Esophagus muscularis mucosa (tissue), 4 donors: Measurements from ENCODE around the gene BRCA1. TPM values are rescaled to one million over a fixed set of nuclear protein-coding genes. Genes with fewer than 3 reads are reported as not detected.

Experiments used
- DNase-seq: peaks from one replicate; pipeline ENCODE4 v3.0.0-alpha.2; 2017; ENCODE audit errors: extremely low spot score
- H3K27ac ChIP-seq, 4 donors: fragments of 200-600 bp; sonication (generic); replicated peaks in 1 of 4; 1 replicate in 3 of 4; 2 replicates in 1 of 4; pipeline ENCODE4 v1.5.1; 2016 to 2019; ENCODE audit warnings: mild to moderate bottlenecking in 1 of 4
- H3K27me3 ChIP-seq, 4 donors: fragments of 200-600 bp; sonication (generic); one replicate each; pipeline versions ENCODE4 v1.5.1 to v1.6.0; 2016 to 2019
- H3K36me3 ChIP-seq, 4 donors: fragments of 200-600 bp; sonication (generic); one replicate each; pipeline ENCODE4 v1.5.1; 2016 to 2019
- H3K4me1 ChIP-seq, 4 donors: fragments of 200-600 bp; sonication (generic); one replicate each; pipeline ENCODE4 v1.5.1; 2016 to 2019
- H3K4me3 ChIP-seq, 4 donors: fragments of 200-600 bp; sonication (generic); 1 replicate in 2 of 4; 2 replicates in 2 of 4; pipeline ENCODE4 v1.5.1; 2016 to 2019; ENCODE audit warnings: mild to moderate bottlenecking in 4 of 4, moderate library complexity in 1 of 4
- H3K9me3 ChIP-seq, 4 donors: fragments of 200-600 bp; sonication (generic); 1 replicate in 3 of 4; 2 replicates in 1 of 4; pipeline ENCODE4 v1.5.1; 2016 to 2019
- CTCF ChIP-seq, 3 experiments: fragments of 200-600 bp in 2 of 3; fragments of 450-650 bp in 1 of 3; sonication (generic) in 2 of 3; IDR thresholded peaks; one replicate each; pipeline ENCODE4 v1.5.1; 2017 to 2019; ENCODE audit warnings: antibody characterized with exemption in 3 of 3, mild to moderate bottlenecking in 2 of 3, moderate library complexity in 1 of 3
- EP300 ChIP-seq: sonication (generic); formaldehyde crosslinking; IDR thresholded peaks from one replicate; pipeline ENCODE4 v1.6.1; 2017; ENCODE audit warnings: antibody characterized with exemption
- POLR2A ChIP-seq: fragments of 450-650 bp; IDR thresholded peaks from one replicate; pipeline ENCODE4 v1.6.1; 2017; ENCODE audit warnings: antibody characterized with exemption, moderate library complexity, mild to moderate bottlenecking, low read depth
- POLR2AphosphoS5 ChIP-seq, 2 donors: sonication (generic); formaldehyde crosslinking; IDR thresholded peaks; one replicate each; pipeline ENCODE4 v1.6.1; 2017; ENCODE audit warnings: antibody characterized with exemption in 2 of 2
- WGBS: methylation state at CpG from one replicate; pipeline ENCODE4 v1.1.5; 2018; 5-methylcytosine and 5-hydroxymethylcytosine counted together
- intact Hi-C: fragments of 100-400 bp; cut with DNase I; formaldehyde crosslinking; loops from one replicate; pipeline ENCODE4 v1.15.1; 2023
- total RNA-seq, 4 donors: library from RNA; depleted of rRNA; stranded (reverse); fragments of >200 nt; gene quantifications; one replicate each; pipeline versions ENCODE4 v1.1.0 to v1.2.1, GENCODE V29; 2016

The BRCA1 gene
- total RNA-seq, 4 donors from 2014 or later: 3.1 to 7.6 (median 4.7) TPM

GRCh38 chr17:43013296-43013695 is 111.9 kb downstream of the BRCA1 start:
- no peak for DNase-seq
- Histone ChIP-seq H3K36me3 (peaks cover 12 to 66% (median 57%) of the 10 kb centered on the region in 4 donors), H3K27me3 (no peaks in the 10 kb centered on the region), H3K27ac (peak overlapping the region in 3 of 4 donors; percentile 58 to 75 (median 63)), H3K4me1 (peaks cover 70 to 86% (median 79%) of the 10 kb centered on the region in 4 donors), H3K9me3 (no peaks in the 10 kb centered on the region), H3K4me3 (no peak overlapping the region)
- no peak for TF ChIP-seq POLR2A
- no peak for TF ChIP-seq EP300
- no peak for TF ChIP-seq CTCF (IDR thresholded peaks at IDR 0.05)
- no peak for TF ChIP-seq POLR2AphosphoS5 (IDR thresholded peaks at IDR 0.05)
- WGBS: 77% methylated on average over 8 of the region's 8 CpGs
- intact Hi-C loops: no loop called here

DNA sequence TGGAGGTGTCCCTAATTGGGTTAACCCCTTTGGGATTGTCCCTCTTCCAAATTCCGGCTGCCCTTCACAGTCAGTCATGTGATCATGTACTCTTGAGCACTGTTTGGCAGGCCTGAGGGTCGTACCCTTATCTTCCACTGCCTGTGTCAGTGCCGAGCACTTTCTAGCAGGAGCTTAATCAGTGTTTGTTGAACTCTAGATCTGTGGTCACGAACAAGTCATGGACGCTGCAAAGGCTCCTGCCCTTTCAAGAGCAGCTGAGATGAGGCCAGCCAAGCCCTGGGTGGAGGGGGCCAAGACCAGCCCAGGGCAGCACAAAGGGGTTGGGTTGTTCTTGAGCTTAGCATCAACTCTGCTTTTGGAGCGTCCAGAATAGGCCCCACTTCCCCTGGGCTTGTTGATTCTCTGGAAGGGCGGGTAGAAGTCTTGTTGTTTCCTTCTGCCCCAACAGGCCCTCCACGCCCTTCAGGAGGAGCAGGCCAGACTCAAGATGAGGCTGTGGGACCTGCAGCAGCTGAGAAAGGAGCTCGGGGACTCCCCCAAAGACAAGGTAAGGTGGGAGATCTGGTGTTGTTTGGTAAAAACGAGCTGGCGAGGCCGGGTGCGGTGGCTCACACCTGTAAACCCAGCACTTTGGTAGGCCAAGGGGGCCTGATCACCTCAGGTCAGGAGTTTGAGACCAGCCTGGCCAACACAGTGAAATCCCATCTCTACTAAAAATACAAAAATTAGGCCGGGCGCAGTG is 113.3 kb downstream of the BRCA1 start:
- WGBS: 84% methylated on average over 15 of the region's 15 CpGs
- no peaks in the 10 kb centered on the region for H3K9me3 ChIP-seq
- peak overlapping the region; percentile 0 to 61 (median 50) for H3K27ac ChIP-seq
- H3K27me3 ChIP-seq: no peaks in the 10 kb centered on the region
- intact Hi-C loops: no loop called here
- TF ChIP-seq EP300: no peak
- no peak for TF ChIP-seq POLR2A
- TF ChIP-seq CTCF (IDR thresholded peaks at IDR 0.05): no peak
- TF ChIP-seq POLR2AphosphoS5 (IDR thresholded peaks at IDR 0.05): no peak
- peaks cover 72 to 96% (median 85%) of the 10 kb centered on the region in 4 donors for H3K4me1 ChIP-seq
- no peak for DNase-seq
- peak overlapping the region in 2 of 4 donors; percentile 3 to 5 for H3K4me3 ChIP-seq
- H3K36me3 ChIP-seq: peaks cover 12 to 53% (median 45%) of the 10 kb centered on the region in 4 donors

- intact Hi-C loops: no loop called here
- Histone ChIP-seq H3K9me3 (no peaks in the 10 kb centered on the region), H3K36me3 (peaks cover 3 to 42% (median 33%) of the 10 kb centered on the region in 4 donors), H3K4me1 (peaks cover 68 to 94% (median 81%) of the 10 kb centered on the region in 4 donors), H3K27me3 (no peaks in the 10 kb centered on the region), H3K27ac (peak overlapping the region in 3 of 4 donors; percentile 0 to 61 (median 54)), H3K4me3 (no peak overlapping the region)
- 84% methylated on average over 5 of the region's 5 CpGs for WGBS
- TF ChIP-seq POLR2AphosphoS5 (IDR thresholded peaks at IDR 0.05): peak in 1 of 2 donors; percentile 8
- TF ChIP-seq CTCF (IDR thresholded peaks at IDR 0.05): no peak
- no peak for TF ChIP-seq POLR2A
- no peak for TF ChIP-seq EP300
- DNase-seq: no peak
Measured at GRCh38 chr17:43010667-43011308, 114.4 kb downstream of the BRCA1 start.

DNA sequence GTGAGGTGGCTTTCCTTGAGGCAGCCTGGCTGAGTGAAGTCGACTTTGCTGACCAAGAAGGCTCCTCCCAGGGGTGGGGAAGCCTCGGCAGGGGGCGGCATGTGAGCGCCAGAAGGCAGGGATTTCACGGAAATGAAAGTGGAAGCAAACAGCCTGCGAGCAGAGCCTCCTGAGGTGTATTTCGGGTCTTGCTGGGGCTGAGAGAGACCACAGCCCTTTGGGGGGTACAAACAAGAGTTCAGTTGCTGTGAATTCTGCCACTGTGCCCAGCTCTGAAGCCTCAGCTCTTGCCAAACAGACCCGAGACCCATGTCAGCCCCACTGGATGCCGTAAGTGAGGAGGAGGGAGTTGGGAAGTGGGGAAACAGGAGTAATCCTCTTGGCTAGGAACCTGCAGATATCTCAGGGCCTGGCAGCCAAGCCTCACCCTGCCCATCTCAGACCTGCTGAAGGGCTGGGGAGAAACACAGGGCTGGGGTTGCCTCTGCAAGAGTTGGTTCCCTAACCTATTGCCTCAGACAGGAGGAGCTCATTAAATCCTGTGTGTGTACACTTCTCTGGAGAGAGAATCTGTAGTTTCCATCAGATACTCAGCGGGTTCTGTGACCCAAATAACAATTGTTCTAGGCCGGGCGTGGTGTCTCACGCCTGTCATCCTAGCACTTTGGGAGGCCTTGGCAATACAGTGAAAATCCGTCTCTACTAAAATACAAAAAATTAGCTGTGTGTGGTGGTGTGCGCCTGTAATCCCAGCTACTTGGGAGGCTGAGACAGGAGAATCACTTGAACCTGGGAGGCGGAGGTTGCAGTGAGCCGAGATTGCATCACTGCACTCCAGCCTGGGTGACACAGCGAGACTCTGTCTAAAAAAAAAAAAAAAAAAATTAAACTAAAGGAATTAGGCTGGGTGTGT is 118.3 kb downstream of the BRCA1 start, which contains the start of gene IFI35:
TSS of gene IFI35 (plus strand) at position 146 of the 913 bp plus-strand sequence. CDS start at position 310, 164 bp downstream.
- H3K36me3 ChIP-seq: peaks cover 18 to 36% (median 30%) of the 10 kb centered on the region in 4 donors
- WGBS: 35% methylated on average over 18 of the region's 18 CpGs
- peak within 1 kb of the TSS; percentile 89 to 95 (median 92) for H3K27ac ChIP-seq
- TF ChIP-seq POLR2A: no peak
- TF ChIP-seq POLR2AphosphoS5 (IDR thresholded peaks at IDR 0.05): peak; percentile 79 to 86
- no peak for TF ChIP-seq EP300
- TF ChIP-seq CTCF (IDR thresholded peaks at IDR 0.05): peak; percentile 42 to 75 (median 49)
- intact Hi-C loops: no loop called here
- H3K9me3 ChIP-seq: no peaks in the 10 kb centered on the region
- DNase-seq: peak; percentile 97
- peak within 1 kb of the TSS; percentile 68 to 87 (median 74) for H3K4me3 ChIP-seq
- no peaks in the 10 kb centered on the region for H3K27me3 ChIP-seq
- H3K4me1 ChIP-seq: peaks cover 33 to 56% (median 46%) of the 10 kb centered on the region in 4 donors
